ENCODE data around the gene GADD45B. TPM values are rescaled to one million over a fixed set of nuclear protein-coding genes. Genes with fewer than 3 reads are reported as not detected.

Gene GADD45B
- total RNA-seq, 6 experiments from 2014 or later, result 39.0 to 176 (median 127) TPM

DNA sequence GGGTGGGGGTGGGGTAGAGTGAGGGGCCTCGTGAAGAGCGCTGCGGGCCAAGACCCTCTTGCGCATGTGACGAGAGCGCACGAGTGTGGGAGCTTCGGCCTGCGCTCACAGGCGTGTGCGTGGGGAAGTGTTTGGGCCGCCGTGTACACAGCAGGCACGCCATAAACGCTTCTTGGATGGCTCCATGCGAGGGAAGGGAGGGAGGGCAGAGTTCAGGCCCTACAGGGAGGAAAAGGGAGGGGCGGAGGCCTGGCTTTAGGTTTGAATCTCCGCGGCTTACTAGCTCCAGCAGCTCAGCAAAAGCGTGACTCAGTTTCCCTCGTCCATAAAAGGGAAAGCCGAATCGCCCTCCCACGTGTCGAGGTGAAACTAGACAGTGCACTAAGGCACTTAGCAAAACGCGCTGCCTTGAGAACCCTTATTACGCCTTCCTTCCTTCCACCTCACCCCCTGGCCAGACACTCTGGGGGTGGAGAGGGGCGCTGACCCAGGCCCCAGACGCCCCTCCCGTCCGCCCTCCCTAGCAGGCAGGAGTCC lies 12.5 kb downstream of the GADD45B start:
- ATAC-seq (peak; percentile 34 to 66 (median 56)), DNase-seq (peak in 2 of 3 donors; percentile 36 to 68)
- peaks cover 0 to 23% (median 4%) of the 10 kb centered on the region in 4 donors for H3K4me1 ChIP-seq
- H3K4me3 ChIP-seq, result peak overlapping the region; percentile 26 to 48 (median 45)
- peak overlapping the region in 1 of 3 donors; percentile 24 for H3K27ac ChIP-seq
- intact Hi-C loops (cut with DNase I), result loop anchor here (5.0 to 10.0 kb wide), 2 partner anchors 46 to 54 kb away; no protein-coding TSS in a partner anchor
- TF ChIP-seq, protein P1, sequence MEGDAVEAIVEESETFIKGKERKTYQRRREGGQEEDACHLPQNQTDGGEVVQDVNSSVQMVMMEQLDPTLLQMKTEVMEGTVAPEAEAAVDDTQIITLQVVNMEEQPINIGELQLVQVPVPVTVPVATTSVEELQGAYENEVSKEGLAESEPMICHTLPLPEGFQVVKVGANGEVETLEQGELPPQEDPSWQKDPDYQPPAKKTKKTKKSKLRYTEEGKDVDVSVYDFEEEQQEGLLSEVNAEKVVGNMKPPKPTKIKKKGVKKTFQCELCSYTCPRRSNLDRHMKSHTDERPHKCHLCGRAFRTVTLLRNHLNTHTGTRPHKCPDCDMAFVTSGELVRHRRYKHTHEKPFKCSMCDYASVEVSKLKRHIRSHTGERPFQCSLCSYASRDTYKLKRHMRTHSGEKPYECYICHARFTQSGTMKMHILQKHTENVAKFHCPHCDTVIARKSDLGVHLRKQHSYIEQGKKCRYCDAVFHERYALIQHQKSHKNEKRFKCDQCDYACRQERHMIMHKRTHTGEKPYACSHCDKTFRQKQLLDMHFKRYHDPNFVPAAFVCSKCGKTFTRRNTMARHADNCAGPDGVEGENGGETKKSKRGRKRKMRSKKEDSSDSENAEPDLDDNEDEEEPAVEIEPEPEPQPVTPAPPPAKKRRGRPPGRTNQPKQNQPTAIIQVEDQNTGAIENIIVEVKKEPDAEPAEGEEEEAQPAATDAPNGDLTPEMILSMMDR (IDR thresholded peaks at IDR 0.05), result no peak
- TF ChIP-seq POLR2A (IDR thresholded peaks at IDR 0.05), result no peak
- no peaks in the 10 kb centered on the region for H3K27me3 ChIP-seq
- WGBS (ENCODE audit: insufficient coverage, low coverage, low lambda C conversion rate, missing lambda C conversion rate), result 6% methylated on average over 17 of the region's 32 CpGs
- H3K9me3 ChIP-seq, result no peaks in the 10 kb centered on the region
- H3K36me3 ChIP-seq, result no peaks in the 10 kb centered on the region

DNA sequence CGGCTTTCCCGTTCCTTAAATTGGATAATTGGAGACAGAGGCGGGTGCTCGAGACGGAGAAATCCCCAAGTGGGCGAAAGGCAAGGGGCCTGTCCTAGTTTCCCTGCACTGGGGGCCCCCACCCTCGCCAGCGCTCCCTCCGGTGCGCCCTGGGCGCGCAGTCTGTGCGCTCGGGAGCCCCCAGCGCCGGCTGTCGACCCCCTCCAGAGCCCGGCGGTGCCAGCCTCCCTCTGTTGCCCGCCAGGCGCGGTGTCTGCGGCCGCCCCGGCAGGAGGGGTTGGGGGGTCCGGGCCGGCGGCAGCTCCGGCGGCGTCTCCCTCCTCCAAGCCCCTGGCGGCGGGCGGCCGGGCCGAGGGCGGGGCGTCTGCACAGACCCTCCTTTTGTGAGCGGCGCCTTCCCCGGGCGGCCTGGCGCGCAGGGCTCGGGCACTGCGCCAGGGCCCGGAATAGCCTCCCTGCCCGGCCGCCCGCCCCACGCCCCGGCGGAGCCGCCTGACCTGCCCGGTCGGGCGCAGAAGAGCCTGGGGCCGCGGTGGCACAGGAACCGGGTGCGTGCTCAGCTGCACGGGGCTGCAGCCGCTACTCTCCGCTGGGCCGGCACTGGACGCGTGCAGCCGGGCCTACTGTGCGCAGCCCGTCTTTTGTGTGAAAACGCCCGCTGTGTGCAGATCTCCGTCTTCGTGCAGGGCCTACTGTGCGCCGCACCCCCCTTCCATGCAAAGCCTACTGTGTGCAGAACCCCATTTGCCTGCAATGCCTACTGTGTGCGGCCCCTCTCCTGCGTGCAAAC lies 13.2 kb downstream of the GADD45B start:
- Histone ChIP-seq H3K9me3 (no peaks in the 10 kb centered on the region), H3K4me1 (peaks cover 0 to 21% (median 4%) of the 10 kb centered on the region in 4 donors), H3K27me3 (no peaks in the 10 kb centered on the region), H3K36me3 (no peaks in the 10 kb centered on the region), H3K27ac (peak overlapping the region in 1 of 3 donors; percentile 24), H3K4me3 (peak overlapping the region; percentile 26 to 48 (median 45))
- TF ChIP-seq, protein P1 (IDR thresholded peaks at IDR 0.05), result no peak
- TF ChIP-seq POLR2A (IDR thresholded peaks at IDR 0.05), result no peak
- 6% methylated on average over 7 of the region's 78 CpGs for WGBS (ENCODE audit: insufficient coverage, low coverage, low lambda C conversion rate, missing lambda C conversion rate)
- ATAC-seq (peak; percentile 62 to 86 (median 80)), DNase-seq (peak; percentile 67 to 79 (median 79))
- intact Hi-C loops (cut with DNase I), result loop anchor here (5.0 to 10.0 kb wide), 2 partner anchors 46 to 53 kb away; no protein-coding TSS in a partner anchor

DNA sequence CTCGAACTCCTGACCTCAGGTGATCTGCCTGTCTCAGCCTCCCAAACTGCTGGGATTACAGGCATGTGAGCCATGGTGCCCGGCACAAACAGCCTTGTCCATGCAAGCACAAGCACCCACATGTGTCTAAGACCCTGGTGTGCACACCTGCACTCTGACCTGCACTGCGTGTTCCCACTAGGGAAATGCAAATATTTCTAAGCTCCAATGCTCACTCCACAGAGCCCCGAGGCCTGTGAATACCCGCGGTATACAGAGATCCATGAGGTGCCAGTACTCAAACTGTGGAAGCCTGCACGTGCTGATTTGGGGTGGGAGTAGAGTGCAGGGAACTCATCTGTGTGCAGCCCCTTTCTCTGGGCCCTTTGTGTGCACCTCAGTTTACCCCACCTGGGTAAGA lies 14.7 kb downstream of the GADD45B start:
- H3K9me3 ChIP-seq, result no peaks in the 10 kb centered on the region
- DNase-seq (no peak), ATAC-seq (no peak)
- peaks cover 0 to 28% (median 8%) of the 10 kb centered on the region in 4 donors for H3K4me1 ChIP-seq
- no peaks in the 10 kb centered on the region for H3K36me3 ChIP-seq
- WGBS (ENCODE audit: insufficient coverage, low coverage, low lambda C conversion rate, missing lambda C conversion rate), result 14% methylated on average over 1 of the region's 7 CpGs
- no peak overlapping the region for H3K27ac ChIP-seq
- TF ChIP-seq, protein P1 (IDR thresholded peaks at IDR 0.05), result no peak
- no peak for TF ChIP-seq POLR2A (IDR thresholded peaks at IDR 0.05)
- no peaks in the 10 kb centered on the region for H3K27me3 ChIP-seq
- no peak overlapping the region for H3K4me3 ChIP-seq
- intact Hi-C loops (cut with DNase I), result loop anchor here in 1 of 2 donors (10.0 kb wide), 1 partner anchor 84 kb away; no protein-coding TSS in a partner anchor

DNA sequence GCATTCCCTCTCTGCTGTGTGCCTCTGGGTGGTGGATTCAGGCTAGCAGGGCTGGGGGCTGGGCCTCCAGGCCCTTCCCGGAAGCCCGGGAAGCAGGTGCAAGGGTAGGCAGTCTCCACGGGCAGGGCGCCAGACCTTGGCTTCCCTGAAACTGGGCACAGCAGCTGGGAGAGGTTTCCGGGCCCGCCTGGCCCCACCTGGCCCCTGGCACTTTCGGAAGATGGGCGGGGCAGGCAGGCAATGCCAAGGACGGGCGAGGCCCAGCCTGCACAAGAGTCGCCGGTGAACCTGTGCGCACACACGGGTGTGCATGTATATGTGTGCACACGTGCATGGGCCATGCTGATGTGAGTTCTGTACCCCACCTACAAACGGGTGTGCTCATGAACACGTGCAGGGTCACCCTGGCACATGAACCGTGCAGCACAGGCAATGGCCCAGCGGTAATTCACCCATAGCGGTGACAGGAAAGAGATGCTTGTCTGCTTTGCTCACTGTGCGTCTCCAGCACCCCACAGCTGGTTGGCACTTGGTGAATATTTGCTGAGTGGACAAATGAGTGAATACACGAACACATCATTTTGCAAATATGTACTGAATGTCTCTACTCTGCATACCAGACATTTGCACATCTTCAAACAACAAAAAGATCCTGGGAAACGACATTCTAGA lies 15.3 kb downstream of the GADD45B start:
- no peak overlapping the region for H3K4me3 ChIP-seq
- 17% methylated on average over 5 of the region's 23 CpGs for WGBS (ENCODE audit: insufficient coverage, low coverage, low lambda C conversion rate, missing lambda C conversion rate)
- TF ChIP-seq, protein P1 (IDR thresholded peaks at IDR 0.05), result no peak
- ATAC-seq (peak in 3 of 4 donors; percentile 2 to 44 (median 21)), DNase-seq (peak in 2 of 3 donors; percentile 79 to 89)
- H3K4me1 ChIP-seq, result peaks cover 0 to 33% (median 11%) of the 10 kb centered on the region in 4 donors
- H3K36me3 ChIP-seq, result no peaks in the 10 kb centered on the region
- H3K9me3 ChIP-seq, result no peaks in the 10 kb centered on the region
- H3K27ac ChIP-seq, result no peak overlapping the region
- H3K27me3 ChIP-seq, result no peaks in the 10 kb centered on the region
- intact Hi-C loops (cut with DNase I), result loop anchor here in 1 of 2 donors (10.0 kb wide), 1 partner anchor 84 kb away; no protein-coding TSS in a partner anchor
